HG02588 (cell line): Measurements from ENCODE around the gene TFPI.
"Not testable (repeated sequence)": the region's sequence is repeated elsewhere in the genome, so short reads cannot be mapped to it uniquely, and the experiment has no call there.

Experiments used
- ATAC-seq: cut with Tn5 transposase; IDR thresholded peaks from one replicate; pipeline ENCODE4 v1.9.1; 2021; ENCODE audit warnings: mild to moderate bottlenecking, moderate library complexity; ENCODE audit not compliant: unreplicated experiment

The TFPI gene

GRCh38 chr2:187554704-187555082 lies 458 bp upstream of the TFPI start:
- no peak for ATAC-seq

DNA sequence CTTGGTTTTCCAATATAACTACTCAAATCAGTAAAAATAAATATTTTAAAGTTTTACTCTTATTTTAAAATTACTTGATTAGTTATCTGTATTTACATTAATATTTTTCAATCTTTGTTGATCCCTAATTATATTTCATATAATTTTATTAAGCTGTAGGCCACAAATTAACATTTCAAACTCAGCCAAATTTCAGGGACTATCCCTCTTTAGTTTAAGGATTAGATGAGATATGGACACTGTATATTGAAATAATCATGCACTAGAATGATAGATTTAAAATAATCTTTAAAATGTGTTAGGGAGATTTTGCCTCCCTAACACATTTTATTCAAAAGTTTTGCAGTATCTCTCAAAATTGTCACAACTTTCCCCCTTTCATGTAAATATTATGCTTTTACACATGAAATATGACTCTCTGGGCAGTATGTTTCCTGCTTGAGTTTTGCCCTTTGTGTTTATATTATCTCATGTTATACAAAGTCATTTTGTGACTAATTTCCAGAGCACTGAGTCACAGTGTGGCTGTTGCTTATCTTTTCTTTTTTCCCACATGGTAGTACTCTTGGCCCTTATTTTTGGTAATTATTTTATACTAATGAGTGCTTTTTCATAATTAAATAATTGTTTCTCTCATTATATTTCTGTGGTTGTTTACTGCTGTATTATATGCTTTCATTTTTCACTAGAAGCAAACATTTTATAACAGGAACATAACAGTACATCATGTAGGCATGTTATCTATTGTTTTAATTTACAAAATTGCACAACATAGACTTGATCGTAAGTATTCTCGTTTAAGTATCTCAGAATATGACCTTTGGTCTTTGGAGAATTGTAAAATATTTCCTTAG lies 1.2 kb downstream of the TFPI start:
- peak; percentile 71 for ATAC-seq

- ATAC-seq = no peak
Observed at GRCh38 chr2:187552381-187552780, 1.9 kb downstream of the TFPI start.

DNA sequence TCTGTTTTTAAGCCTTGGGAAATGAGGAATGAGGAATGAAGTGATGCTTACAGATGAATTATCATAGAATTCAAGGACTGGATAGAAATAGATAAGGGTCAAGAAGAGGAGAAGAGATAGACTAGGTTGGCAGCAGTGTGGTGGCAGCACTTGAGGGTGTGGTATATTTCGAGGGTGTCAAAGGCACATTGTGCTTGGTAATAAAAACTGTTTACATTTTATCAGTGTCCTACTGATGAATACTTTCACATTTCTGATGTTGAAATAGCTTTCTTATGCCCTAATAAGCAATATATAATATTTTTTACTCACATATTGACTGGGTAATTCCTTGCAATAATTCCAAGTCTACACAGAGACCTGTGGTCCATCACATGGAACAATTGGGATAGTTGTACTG lies 3.4 kb downstream of the TFPI start:
- no peak for ATAC-seq

GRCh38 chr2:187549951-187550555 lies 4.2 kb downstream of the TFPI start:
- no peak for ATAC-seq

DNA sequence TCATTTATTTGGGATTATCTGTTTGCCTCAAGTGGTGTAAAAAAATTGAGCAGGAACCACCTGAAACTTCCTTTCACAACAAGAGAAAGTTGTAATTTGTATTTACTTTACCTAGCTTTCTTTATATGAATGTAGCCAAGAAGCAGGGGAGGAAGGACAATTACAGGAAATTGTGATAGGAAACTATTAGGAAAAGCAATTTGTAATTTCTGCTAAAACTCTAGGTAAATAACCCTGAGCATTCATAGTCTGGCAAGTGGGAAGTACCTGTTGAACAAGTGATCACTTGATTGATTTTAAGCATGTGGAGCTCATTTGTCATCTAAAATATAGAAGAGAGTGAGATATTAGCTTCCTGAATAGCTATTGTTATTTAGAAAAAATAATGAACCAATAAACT lies 5.0 kb downstream of the TFPI start:
- ATAC-seq = no peak

DNA sequence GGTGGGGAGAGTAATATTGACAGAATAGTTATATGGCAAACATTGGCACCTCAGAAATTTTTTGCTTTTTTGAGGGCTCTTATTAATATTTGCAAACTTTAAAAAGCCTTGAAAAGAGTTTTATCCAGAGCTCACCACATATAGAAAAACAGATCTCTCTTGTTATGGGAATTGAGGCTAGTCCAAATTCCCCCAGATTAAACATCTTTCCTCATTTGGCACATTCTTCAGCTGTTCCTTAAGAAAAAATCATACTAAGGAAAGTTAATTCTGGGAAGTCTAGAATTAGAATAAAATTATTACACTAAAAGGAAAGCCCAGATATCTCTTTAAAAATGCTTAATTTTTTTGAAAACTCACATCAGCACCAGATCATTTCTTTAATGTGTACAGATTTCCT lies 5.6 kb downstream of the TFPI start:
- no peak for ATAC-seq

- no peak for ATAC-seq
Observed at GRCh38 chr2:187547353-187547979, 6.8 kb downstream of the TFPI start.

- no peak for ATAC-seq
Observed at GRCh38 chr2:187546762-187547333, 7.4 kb downstream of the TFPI start.

- no peak for ATAC-seq
Observed at GRCh38 chr2:187545238-187545751, 8.9 kb downstream of the TFPI start.

- ATAC-seq = no peak
Observed at GRCh38 chr2:187544371-187545080, 9.7 kb downstream of the TFPI start.

DNA sequence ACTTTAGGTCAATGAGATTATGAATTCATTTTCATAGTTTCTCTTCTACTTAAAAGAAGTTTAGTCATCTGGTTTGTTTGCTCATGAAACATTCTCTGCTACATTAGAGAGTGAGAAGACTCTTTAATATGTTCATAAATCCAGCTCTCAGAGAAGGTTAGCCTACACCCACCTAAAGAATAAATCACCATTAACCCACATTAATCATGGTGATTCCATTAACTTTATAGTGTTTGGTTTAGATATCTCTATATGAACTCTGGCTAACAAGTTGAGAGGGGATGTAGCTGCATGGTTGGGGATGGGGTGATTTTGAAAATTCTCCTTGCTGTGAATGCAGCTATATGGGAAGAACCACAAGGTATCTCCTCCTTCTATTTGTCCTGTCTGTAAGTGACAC lies 10.7 kb downstream of the TFPI start:
- ATAC-seq = no peak

- ATAC-seq = no peak
Observed at GRCh38 chr2:187542123-187542522, 12.1 kb downstream of the TFPI start.

DNA sequence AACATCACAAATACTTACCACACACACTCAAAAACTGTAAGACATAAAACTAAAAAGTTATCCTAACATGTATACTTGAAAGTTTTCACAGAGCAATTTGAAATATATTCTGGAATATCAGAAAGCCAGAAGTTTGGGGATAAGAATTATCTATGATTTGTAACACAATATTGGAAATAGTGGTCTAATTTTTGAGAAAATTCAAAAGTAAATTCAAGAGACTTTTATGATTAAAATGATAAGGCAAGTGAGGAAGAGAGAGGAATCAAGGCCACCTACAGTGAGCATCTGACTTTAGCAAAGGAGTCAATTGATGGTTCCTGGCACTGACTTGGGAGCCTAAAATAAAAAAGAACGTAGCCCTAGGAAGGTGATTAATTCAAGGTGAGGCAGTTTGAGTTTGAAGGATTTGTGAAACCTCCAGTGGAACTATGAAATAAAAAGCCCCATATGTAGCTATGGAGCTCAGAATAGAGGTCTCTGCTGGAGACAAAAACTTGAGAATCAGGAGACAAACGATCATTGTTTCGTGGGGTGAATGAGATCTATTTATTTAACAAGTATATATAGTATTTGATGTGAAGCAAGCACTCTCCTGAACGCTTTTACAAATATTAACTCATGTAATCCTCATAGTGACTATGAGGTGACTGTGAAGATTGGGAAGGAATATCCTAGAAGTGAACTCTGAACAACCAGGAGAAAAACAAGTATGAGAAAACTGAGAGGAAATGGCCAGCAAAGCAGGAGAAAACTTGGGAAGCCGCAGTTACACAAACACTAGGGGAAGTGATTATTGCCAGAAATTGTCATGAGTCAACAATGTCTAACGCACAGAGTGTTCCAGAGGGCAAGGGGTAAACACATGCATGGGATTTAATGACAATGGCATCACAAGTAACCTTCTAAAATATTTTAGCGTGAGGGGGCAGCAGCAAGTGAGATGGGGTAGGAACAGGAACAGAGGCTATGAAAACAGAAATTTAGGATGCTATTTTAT lies 12.8 kb downstream of the TFPI start:
- ATAC-seq = no peak

DNA sequence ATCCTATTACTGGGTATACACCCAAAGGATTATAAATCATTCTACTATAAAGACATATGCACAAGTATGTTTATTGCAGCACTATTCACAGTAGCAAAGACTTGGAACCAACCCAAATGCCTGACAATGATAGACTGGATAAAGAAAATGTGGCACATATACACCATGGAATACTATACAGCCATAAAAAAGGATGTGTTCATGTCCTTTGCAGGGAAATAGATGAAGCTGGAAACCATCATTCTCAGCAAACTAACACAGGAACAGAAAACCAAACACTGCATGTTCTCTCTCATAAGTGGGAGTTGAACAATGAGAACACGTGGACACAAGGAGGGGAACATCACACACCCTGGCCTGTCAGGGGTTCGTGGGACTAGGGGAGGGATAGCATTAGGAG lies 16.0 kb downstream of the TFPI start:
- ATAC-seq = not testable (repeated sequence)

DNA sequence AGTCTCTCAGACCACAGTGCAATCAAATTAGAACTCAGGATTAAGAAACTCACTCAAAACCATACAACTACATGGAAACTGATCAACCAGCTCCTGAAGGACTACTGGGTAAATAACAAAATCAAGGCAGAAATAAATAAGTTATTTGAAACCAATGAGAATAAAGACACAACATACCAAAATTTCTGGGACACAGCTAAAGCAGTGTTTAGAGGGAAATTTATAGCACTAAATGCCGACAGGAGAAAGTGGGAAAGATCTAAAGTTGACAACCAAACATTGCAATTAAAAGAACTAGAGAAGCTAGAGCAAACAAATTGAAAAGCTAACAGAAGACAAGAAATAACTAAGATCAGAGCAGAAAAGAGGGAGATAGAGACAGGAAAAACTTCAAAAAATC lies 18.9 kb downstream of the TFPI start:
- ATAC-seq = not testable (repeated sequence)

DNA sequence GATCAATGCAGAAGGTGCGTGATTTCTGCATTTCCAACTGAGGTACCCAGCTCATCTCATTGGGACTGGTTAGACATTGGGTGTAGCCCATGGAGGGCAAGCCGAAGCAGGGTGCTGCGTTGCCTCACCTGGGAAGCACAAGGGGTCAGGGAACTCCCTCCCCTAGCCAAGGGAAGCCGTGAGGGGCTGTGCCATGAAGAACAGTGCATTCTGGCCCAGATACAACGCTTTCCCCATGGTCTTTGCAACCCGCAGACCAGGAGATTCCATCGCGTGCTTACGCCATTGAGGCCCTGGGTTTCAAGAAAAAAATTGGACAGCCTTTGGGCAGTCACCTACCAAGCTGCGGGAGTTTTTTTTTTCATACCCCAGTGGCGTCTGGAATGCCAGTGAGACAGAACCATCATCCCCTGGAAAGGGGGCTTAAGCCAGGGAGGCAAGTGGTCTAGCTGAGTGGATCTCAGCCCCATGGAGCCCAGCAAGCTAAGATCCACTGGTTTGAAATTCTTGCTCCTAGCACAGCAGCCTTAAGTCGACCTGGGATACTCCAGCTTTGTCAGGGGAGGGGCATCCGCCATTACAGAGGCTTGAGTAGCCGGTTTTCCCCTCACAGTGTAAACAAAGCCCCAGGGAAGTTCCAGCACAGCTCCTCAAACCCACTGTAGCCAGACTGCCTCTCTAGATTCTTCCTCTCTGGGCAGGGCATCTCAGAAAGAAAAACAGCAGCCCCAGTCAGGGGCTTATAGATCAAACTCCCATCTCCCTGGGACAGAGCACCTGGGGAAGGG lies 21.7 kb downstream of the TFPI start:
- no peak for ATAC-seq

GRCh38 chr2:187529977-187530721 lies 24.1 kb downstream of the TFPI start:
- no peak for ATAC-seq
